HG03558 (cell line): ENCODE data around the gene USP3.
"Not testable (repeated sequence)": the region's sequence is repeated elsewhere in the genome, so short reads cannot be mapped to it uniquely, and the experiment has no call there.

Source experiments
- ATAC-seq: cut with Tn5 transposase; IDR thresholded peaks from one replicate; pipeline ENCODE4 v1.9.1; 2021; ENCODE audit warnings: moderate number of reproducible peaks; ENCODE audit not compliant: unreplicated experiment; ENCODE audit errors: extremely low read depth

The USP3 gene

DNA sequence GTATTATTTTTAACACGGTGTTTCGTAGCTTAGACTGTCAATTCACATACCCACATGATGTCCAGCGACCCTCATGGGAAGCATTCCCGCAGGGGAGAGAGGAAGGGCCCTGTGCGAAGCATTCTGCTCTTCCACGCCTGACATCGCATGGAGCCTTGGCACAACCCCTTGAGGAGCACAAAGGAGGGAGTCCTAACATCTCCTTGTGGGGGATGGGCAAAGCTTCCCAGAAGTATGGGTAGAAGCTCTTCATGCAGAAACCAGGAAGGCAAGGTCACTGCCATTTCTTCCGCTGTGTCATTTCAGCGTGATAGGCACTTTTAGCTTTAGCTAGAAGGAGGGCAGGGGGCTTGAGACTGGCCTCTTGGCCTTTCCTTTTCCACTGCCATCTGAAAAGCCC is 28.7 kb upstream of the USP3 start:
- ATAC-seq = no peak

DNA sequence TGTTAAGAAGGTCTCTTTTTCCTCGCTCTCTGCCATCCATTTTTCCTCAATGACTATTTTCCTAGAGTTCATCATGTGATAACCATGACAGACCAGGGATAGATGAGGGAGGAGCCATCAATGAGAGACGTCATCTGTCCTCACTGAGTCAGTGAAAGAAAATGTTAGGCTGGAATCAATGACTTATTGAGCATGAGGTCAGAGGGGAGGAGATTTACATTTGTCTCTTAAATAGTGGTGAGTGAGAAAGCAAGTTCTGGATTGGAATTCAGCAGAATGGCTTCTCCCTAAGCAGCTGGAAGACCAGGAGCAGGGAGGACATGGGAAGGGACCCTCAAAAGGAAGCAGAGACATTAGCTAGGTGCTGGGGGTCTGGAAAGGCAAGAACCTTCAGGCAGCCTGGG is 28.2 kb upstream of the USP3 start:
- ATAC-seq = no peak

DNA sequence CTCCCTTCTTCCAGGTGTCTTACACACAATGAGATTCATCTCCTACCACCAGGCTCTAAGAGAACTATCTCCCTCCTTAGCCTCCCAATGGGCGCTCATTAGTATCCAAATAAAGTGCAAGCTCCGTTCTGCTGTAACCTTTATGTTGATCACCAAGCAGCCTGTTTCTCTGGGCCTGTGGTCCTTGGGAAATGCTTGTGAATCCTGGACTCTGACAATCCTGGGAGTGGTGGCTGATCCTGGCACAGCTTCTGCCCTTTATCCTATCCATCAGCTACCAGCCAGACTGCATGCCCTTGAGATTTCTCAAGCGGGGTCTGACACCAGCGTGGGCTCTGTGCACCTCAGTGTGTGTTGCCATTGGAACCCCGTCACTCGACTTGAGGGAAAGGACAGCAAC is 26.1 kb upstream of the USP3 start:
- no peak for ATAC-seq

DNA sequence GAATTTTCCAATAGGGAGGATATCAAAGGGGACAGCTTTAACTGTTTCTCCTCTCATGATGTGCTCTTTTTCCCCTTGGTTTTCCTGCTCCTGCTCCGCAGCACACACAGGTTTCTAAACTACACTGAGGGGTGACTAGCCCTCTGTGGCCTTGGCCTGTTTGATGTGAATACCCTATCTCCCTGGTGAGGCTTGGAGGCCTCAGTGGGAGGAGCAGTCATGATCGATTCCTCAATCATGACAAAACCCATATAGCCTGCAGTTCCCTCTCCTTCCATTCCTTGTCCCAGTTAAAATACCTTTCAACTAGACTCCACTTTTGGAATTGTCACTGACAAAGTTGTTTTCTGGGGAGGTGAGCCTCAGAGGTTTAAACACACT is 24.0 kb upstream of the USP3 start:
- ATAC-seq = no peak

DNA sequence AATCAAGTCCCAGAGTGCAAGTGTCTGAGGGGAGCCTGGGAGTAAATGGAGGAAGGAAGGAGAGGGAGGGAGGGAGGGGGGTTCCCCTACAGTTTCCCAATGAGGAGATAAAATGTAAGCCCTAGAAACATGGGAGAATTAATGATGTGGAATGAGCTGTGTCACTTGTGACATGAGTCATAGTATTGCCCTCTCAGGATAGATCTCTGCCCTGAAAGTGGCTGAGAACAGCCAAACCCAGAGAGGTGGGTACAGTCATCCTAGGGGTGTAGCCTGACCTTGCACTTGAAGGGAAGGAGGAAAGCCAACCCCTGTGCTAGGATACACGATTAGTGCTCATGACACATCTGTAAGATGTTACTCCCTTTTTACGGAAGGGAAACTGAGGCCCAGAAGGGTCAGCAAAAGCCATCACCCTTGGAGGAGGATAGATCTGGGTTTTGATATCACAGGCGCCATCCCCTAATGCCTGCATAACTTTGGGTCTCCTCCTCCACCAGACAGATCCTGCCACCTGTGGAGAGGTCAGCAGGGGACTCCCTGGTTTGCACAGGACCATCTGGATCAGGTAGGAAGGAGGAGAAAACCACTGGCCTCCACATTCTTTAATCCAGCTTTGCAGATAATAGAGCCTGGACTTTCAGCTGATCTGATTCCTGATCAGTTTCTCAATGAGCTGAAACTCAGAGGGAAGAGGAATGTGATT is 23.1 kb upstream of the USP3 start:
- no peak for ATAC-seq

DNA sequence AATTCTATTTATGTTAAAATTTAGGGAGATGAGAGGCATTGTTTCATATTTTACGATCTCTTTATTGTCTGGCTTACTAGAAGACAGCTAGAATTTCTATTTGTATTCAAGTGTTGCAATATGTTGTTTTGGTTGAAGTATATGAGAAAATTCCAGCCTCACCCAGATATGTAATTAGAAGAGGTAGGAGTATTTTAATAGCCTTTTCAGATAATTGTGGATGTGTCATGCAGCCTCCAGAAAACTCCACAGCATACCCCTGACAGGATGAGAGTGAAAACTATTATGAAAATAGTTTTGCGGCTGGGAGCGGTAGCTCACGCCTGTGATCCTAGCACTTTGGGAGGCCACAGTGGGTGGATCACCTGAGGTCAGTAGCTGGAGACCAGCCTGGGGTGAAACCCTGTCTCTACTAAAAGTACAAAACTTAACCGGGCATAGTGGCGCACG is 21.5 kb upstream of the USP3 start:
- no peak for ATAC-seq

DNA sequence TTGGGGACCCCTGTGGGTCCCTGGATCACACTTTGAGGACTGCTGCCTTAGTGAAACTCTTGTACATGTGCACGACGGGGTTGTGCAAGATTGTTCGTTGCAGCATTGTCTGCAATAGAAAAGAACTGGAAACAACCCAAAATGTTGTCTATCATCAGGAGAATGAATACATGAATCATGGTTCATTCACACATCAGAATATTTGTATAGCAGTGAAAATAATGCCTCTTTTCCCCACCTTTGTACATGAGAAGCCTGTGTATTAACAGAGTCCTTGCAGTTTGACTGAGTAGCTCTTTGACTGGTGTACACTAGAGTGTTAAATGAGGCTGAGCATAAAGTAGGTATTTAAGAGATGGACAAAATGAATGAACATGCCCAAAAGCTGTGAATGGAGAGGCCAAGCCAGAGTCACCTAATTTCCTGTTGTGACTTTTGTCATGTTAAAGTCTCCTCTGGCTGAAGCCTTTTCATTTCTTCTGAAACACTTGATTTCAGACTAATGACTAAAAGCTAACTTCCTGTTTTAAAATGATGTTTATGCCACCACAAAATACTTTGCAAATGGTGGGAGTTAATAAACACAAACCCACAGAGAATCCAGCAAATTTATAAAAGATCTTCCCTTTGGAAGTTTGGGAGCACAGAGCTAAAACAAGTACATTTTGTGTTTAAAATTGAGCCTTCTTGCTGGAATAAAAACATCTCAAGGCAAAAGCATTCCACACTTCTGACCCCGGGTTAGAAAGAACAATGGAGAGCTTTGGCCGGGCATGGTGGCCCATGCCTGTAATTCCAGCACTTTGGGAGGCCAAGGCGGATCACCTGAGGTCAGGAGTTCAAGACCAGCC is 20.6 kb upstream of the USP3 start:
- no peak for ATAC-seq

DNA sequence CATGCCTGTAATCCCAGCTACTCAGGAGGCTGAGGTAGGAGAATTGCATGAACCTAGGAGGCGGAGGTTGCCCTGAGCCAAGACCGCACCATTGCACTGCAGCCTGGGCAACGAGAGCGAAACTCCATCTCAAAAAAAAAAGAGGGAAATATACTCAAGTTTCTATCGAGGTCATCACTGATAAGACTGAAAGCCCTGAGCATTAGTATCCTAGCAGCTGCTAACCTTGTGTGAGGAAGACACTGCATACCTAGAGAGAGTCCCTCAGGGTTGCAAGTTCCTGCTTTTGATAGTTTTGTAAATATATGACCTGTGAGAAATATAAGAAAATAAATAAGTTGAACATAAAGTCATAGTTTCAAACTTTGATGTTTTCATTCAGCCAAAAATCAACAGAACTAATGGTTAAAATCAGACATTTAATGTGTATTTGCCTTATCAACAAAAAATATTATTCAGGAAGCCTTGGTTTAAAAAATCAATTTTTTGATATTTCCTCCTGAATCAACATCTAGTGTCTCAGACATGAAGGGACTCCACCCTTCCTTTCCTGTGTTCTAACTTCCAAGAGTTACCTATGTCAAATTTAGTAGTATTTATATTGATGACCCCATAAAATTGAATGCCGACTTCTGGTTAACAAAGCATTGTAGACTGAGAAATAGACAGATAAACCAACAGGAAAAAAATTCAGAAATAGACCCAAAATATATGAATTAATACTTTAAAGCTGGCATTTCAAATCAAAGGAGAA is 19.8 kb upstream of the USP3 start:
- no peak for ATAC-seq

DNA sequence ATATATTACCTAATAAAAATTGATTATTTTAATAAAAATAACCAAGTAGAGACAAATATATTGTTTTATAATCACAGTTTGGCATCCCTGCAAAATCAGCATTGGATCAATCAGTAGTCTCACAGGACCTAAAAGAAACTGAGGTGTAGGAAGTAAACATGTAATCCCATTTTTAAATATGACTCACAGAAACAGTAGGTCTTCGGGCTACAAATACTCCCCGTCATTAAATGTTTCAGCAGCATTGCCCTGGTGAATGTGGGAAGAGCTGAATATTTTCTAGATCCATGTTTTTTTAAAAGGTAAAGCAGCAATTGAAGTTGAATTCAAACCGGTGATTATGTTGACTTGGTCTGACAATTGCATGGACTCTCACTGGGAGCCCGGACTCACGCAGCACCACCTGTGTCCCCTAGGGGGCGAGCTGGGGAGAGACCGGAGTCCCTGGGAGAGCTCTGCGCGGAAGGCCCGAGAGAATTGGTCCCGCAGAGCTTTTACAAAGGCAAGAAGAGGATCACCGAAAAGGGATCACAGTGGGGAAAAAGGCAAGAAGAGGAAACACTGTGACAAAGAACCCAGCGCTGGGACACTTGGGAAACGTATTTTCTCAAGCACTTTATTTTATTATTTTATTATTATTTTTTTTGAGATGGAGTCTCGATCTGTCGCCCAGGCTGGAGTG is 17.2 kb upstream of the USP3 start:
- no peak for ATAC-seq

DNA sequence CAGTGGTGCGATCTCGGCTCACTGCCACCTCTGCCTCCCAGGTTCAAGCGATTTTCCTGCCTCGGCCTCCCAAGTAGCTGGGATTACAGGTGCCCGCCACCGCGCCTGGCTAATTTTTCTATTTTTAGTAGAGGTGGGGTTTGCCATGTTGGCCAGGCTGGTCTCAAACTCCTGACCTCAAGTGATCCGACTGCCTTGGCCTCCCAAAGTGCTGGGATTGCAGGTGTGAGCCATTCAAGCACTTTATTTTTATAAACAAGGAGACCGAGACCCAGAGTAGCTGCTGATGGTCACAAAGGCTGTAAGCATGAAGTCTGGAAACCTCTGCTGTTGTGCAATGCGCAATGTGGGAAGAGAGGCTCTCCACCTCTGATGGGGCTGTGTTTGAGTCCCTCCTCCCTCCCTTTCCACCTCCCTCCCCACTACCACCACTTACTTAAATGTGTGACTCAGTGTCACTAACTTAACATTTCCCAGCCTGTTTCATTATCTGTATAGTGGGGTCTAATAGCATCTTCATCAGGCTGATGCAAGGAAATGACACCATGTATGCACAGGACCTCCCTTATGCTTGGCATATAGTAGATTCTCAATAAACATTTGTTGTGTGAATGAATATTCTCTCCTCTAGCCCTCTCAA is 16.5 kb upstream of the USP3 start:
- not testable (repeated sequence) for ATAC-seq

DNA sequence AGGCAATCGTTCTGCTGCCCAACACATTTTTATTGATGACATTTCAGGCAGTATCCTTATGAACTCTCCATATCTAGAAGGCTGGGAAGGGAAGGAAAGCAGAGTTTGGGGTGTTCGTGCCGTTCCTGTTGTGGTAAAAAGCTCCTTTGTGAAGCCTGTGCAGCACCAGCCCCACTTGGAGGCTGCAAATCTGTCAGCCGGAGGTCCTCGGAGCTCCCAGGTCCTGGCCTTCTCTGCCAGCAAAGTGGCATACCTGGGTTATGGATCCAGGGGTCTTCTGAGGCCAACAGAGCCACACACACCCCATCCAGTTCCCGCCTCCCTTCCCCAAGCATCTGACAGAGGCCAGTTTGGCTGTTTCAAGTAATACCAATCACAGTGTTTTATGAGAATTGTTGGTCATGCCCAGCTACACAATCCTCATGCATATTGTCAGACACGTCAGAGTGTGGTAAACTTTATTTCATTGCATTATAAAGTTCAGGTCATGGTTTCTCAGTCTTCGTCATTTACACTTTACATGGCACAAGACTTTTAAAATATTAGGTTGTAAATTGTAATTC is 15.9 kb upstream of the USP3 start:
- no peak for ATAC-seq

DNA sequence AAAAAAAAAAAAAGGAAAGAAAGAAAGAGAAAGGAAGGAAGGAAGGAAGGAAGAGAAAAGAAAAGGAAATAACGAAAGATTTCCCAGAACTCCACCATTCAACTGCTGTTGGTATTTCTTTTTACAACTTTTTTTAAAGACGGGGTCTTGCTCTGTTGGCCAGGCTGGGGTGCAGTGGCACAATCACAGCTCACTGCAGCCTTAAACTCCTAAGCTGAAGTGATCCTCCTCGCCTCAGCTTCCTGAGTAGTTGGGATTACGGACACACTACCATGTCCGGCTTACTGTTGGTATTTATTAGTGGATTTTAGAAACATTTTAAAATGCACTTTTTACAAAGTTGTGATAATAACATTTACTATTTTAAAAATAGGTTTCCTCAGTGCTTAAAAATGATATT is 15.0 kb upstream of the USP3 start:
- ATAC-seq = no peak

DNA sequence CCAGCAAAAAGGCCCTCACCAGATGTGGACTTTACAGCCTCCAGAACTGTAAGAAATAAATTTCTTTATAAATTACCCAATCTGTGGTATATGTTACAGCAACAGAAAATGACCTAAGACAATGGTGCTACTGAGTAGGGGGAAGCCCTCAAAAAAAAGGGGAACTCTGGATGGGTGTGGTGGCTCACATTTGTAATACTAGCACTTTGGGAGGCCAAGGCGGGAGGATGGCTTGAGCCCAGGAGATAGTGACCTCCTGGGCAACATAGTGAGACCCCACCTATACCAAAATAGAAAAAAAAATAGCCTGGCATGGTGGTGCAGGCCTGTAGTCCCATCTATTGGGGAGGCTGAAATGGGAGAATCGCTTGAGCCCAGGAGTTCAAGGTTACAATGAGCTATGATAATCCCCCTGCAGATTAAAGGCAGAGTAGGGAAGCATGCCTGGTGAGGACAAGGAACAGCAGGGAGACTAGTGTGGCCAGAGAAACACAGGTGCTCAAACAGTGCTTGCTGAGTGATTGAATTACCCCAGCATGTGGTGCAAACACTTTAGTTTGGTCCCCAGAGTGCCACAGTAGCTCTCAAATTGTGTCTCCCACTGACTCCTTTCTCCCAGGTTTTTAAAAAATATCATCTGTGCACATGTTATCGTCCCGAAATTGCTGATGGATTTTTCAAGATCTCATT is 13.9 kb upstream of the USP3 start:
- ATAC-seq = no peak

DNA sequence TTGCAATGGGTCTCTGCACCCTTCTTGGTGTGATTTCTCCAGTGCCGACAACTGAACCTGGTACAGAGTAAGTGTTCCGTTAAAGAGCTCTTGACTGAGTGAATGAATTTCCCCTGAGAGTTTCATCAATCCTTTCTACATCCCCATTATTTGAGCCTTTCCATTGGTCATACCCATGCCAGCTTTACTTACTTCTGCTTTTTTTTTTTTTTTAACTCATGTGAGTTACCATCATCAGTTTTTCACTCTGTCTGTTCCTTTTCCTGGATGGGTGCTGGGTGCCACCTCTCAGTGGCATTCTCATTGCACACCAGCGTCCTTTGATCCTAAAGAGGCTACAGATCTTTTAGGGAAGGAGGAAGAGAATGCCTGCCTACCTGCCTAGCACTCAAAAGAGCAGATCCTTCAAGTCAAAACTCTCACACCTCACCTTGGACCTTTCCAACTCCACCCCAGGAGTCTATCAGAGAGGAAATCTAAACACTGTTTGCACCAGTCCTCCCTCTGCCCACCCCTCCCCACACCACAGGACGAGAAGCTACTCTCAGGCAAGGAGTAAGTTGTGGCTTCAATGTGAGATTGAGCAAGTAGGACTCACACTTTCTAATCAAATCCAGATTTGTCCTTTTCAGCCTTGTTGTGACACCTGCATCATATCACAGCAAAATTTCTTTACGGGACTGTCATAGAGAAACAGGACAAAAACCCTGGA is 13.1 kb upstream of the USP3 start:
- no peak for ATAC-seq

DNA sequence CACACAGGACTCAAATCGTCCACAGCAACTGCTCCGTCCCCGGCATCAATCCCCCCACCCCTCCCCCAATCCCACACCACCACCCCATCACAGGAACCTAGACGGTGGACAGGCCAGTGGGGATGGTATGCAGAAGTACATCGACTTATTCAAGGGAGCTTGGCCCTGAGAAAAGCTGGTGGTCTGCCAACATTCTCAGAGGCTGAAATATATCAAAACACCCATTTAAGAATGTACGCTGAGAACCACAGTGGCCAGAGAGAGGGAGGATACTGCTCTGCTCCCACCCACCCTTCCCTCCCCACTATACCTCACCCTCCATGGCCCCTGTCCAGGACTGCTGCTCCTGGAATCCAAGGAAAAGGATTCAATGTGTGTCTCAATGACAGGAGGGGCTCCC is 12.4 kb upstream of the USP3 start:
- ATAC-seq = no peak

DNA sequence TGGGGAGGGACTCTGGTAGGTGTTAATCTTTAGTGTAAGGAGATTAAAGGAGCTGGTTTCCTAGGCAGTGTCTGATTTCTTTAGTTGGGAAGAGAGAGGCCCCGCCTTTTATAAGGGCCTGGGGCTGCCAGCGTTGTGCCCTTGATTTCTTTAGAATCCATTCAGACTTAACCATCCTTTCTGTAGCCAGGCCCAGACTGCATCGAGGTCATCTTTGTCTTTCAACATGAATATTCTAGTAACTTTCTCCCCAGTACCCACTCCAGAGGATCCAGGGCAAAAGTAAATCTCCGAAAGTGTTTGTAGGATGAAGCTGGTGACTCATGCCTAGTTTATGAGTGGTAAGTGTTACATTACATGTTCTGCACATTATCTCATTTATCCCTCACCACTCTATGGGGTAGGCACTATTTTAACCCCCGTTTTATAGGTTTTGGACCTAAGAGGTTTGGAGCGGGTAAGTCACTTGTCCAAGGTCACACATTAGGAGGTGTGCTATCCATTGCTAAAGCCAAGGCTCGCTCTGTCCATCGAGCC is 11.8 kb upstream of the USP3 start:
- ATAC-seq = no peak

DNA sequence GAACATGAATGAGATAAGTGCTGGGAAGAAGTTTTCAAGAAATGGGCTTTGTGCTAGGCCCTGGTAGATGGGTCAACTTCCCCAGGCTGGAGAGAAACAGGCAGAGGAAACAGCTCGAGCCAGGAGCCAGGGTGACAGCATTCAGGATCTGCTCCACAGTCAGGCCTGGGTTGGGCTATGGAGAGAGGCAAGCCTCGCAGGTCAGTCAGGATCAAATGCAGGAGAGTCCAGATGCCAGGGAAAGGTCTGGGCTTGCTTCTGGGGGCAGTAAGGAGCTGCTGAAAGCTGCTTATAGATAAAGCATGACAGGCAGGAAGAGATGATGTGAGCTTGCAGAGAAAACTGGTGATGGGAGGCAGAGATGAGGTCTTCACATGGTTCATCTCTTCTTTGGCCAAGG is 11.0 kb upstream of the USP3 start:
- ATAC-seq = no peak

DNA sequence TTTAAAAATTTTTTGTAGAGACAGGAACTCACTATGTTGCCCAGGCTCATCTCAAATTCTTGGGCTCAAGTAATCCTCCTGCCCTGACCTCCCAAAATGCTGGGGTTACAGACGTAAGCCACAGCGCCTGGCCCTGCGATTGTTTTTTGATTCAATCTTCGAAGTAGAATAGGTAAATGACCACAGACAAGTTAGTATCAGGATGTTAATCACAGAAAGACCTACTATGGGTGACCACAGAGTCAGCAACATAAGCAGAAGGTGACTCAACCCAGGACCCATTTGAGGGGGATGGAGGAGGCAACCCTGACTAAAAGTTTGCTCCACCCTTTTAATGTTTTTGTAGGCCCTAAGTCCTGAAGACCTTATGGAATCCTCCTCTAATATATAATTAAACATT is 10.0 kb upstream of the USP3 start:
- no peak for ATAC-seq
